ENCODE results near the gene TNFRSF1A.

Gene TNFRSF1A

DNA sequence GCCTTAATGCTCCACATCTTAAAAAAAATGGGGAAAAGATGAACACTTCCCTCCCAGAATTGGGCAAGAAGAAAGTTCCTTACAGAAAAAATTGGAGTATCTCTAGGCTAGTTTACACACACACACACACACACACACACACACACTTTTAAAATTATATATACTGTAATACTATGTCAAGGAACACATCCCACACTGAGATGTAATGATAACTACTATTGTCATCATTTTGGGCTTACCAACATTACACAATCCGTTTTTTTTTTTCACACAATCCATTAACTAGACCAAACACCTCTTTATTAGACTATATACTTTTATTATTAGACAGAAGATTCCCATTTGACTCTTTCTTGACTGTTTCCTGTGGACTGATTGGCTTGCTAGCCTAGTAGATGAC is 44.6 kb upstream of the TNFRSF1A start:
- 83% methylated on average over 1 of the region's 1 CpG for WGBS (ENCODE audit: extremely low coverage, insufficient coverage, insufficient read length)

DNA sequence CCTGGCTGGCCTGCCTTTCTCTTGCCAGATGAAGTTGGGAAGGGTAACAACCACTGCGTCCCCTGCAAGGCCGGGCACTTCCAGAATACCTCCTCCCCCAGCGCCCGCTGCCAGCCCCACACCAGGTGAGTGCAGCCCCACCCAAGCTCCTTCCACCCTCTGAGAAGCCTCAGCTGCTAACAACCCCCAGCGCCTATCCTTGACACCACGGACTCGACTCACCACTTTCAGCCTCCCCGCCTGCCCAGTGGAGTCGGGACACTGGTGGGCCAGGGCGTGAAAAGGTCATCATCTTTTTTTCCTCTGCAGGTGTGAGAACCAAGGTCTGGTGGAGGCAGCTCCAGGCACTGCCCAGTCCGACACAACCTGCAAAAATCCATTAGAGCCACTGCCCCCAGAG is 44.2 kb upstream of the TNFRSF1A start:
- no peak overlapping the region for H4K12ac ChIP-seq (ENCODE audit: low read depth, low read length)
- WGBS (ENCODE audit: extremely low coverage, insufficient coverage, insufficient read length), result no CpG with 5 or more reads among the region's 11 CpGs
- peaks cover 11% of the 10 kb centered on the region for H3K79me2 ChIP-seq (ENCODE audit: control insufficient read depth, insufficient read depth, low read length, poor library complexity)
- H2BK12ac ChIP-seq (ENCODE audit: low read length), result no peak overlapping the region
- H3K4me2 ChIP-seq (ENCODE audit: low read length), result no peak overlapping the region
- no peak overlapping the region for H4K91ac ChIP-seq (ENCODE audit: low read depth, low read length)
- no peak overlapping the region for H2AK5ac ChIP-seq (ENCODE audit: low read length)
- no peak overlapping the region for H3K18ac ChIP-seq (ENCODE audit: low read length)
- no peak overlapping the region for H2AFZ ChIP-seq (ENCODE audit: insufficient read depth, low read length, poor library complexity)
- H3K4me3 ChIP-seq (ENCODE audit: low read depth, low read length), result no peak overlapping the region
- peaks cover 18 to 20% of the 10 kb centered on the region in 2 experiments for H3K4me1 ChIP-seq (ENCODE audit: control insufficient read depth in 1 of 2, insufficient read depth in 2 of 2, low read length in 2 of 2)
- H3K36me3 ChIP-seq (ENCODE audit: control insufficient read depth in 1 of 2, insufficient read depth in 2 of 2, low read length in 2 of 2), result peaks cover 19 to 22% of the 10 kb centered on the region in 2 experiments
- H3K14ac ChIP-seq (ENCODE audit: low read length), result no peak overlapping the region
- no peak overlapping the region for H4K8ac ChIP-seq (ENCODE audit: low read depth, low read length)
- no peak overlapping the region for H3K4ac ChIP-seq (ENCODE audit: low read depth, low read length)
- H3K27me3 ChIP-seq (ENCODE audit: insufficient read depth, low read length), result no peaks in the 10 kb centered on the region
- no peak overlapping the region for H3K27ac ChIP-seq (ENCODE audit: low read depth, low read length)
- DNase-seq, result no peak
- H2BK5ac ChIP-seq (ENCODE audit: low read depth, low read length, poor library complexity), result no peak overlapping the region
- H3K79me1 ChIP-seq (ENCODE audit: low read length), result peaks cover 17% of the 10 kb centered on the region
- peaks cover 3% of the 10 kb centered on the region for H3K9me3 ChIP-seq (ENCODE audit: insufficient read depth, low read depth, low read length)
- no peak overlapping the region for H2BK120ac ChIP-seq (ENCODE audit: insufficient read depth, low read length, poor library complexity)
- no peak overlapping the region for H3K9ac ChIP-seq (ENCODE audit: low read length)
- no peak overlapping the region for H3K23ac ChIP-seq (ENCODE audit: low read length)

More for the DNA sequence above, 44.6 kb upstream of the TNFRSF1A start:
- Histone ChIP-seq H3K79me1 (ENCODE audit: low read length) (peaks cover 17% of the 10 kb centered on the region), H3K4me1 (ENCODE audit: control insufficient read depth in 1 of 2, insufficient read depth in 2 of 2, low read length in 2 of 2) (peaks cover 18 to 20% of the 10 kb centered on the region in 2 experiments), H3K36me3 (ENCODE audit: control insufficient read depth in 1 of 2, insufficient read depth in 2 of 2, low read length in 2 of 2) (peaks cover 21 to 24% of the 10 kb centered on the region in 2 experiments), H3K18ac (ENCODE audit: low read length) (no peak overlapping the region), H3K27ac (ENCODE audit: low read depth, low read length) (no peak overlapping the region), H3K4ac (ENCODE audit: low read depth, low read length) (no peak overlapping the region), H3K23ac (ENCODE audit: low read length) (no peak overlapping the region), H4K91ac (ENCODE audit: low read depth, low read length) (no peak overlapping the region), H2BK120ac (ENCODE audit: insufficient read depth, low read length, poor library complexity) (no peak overlapping the region), H4K12ac (ENCODE audit: low read depth, low read length) (no peak overlapping the region), H3K4me3 (ENCODE audit: low read depth, low read length) (no peak overlapping the region), H3K79me2 (ENCODE audit: control insufficient read depth, insufficient read depth, low read length, poor library complexity) (peaks cover 11% of the 10 kb centered on the region), H4K8ac (ENCODE audit: low read depth, low read length) (no peak overlapping the region), H2AFZ (ENCODE audit: insufficient read depth, low read length, poor library complexity) (no peak overlapping the region), H2BK5ac (ENCODE audit: low read depth, low read length, poor library complexity) (no peak overlapping the region), H3K14ac (ENCODE audit: low read length) (no peak overlapping the region), H3K4me2 (ENCODE audit: low read length) (no peak overlapping the region), H3K27me3 (ENCODE audit: insufficient read depth, low read length) (no peaks in the 10 kb centered on the region), H3K9me3 (ENCODE audit: insufficient read depth, low read depth, low read length) (peaks cover 3% of the 10 kb centered on the region), H3K9ac (ENCODE audit: low read length) (no peak overlapping the region), H2AK5ac (ENCODE audit: low read length) (no peak overlapping the region), H2BK12ac (ENCODE audit: low read length) (no peak overlapping the region)
- no peak for DNase-seq

DNA sequence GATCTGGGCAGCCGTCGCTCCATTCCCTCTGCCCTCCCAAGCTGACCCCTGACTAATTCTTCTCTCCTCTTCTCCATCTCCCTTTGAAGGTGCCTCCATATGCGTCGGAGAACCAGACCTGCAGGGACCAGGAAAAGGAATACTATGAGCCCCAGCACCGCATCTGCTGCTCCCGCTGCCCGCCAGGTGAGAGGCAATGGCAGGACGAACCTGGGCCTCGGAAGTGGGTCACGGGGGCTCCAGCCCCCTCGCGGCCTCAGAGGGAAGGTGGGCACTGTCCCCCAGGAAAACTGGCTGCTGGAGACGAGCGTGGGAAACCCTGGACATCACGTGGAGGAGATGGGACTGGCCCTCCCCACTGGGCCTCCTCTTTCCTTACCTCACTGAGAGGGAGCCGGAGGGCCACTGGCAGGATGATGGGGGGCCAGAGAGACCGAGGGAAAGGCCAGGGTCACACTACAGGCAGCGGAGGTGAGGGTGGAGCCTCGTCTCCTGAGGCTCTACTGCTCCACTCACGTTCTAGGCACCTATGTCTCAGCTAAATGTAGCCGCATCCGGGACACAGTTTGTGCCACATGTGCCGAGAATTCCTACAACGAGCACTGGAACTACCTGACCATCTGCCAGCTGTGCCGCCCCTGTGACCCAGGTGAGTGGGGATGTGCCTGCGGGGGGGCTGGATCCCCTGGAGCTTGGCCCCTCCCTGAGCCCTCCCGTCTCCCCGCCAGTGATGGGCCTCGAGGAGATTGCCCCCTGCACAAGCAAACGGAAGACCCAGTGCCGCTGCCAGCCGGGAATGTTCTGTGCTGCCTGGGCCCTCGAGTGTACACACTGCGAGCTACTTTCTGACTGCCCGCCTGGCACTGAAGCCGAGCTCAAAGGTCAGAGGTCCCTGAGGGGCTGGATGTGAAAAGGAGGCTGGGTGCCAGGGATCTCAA is 42.9 kb upstream of the TNFRSF1A start:
- H3K27me3 ChIP-seq (ENCODE audit: insufficient read depth, low read length), result no peaks in the 10 kb centered on the region
- H2BK120ac ChIP-seq (ENCODE audit: insufficient read depth, low read length, poor library complexity), result peak overlapping the region; percentile 93
- no peak overlapping the region for H3K9ac ChIP-seq (ENCODE audit: low read length)
- peak overlapping the region; percentile 85 for H3K14ac ChIP-seq (ENCODE audit: low read length)
- peak overlapping the region; percentile 97 for H2AFZ ChIP-seq (ENCODE audit: insufficient read depth, low read length, poor library complexity)
- H3K36me3 ChIP-seq (ENCODE audit: control insufficient read depth in 1 of 2, insufficient read depth in 2 of 2, low read length in 2 of 2), result peaks cover 12% of the 10 kb centered on the region in 2 experiments
- peak overlapping the region; percentile 46 for H3K4ac ChIP-seq (ENCODE audit: low read depth, low read length)
- peak overlapping the region; percentile 95 for H4K91ac ChIP-seq (ENCODE audit: low read depth, low read length)
- no CpG with 5 or more reads among the region's 36 CpGs for WGBS (ENCODE audit: extremely low coverage, insufficient coverage, insufficient read length)
- H2AK5ac ChIP-seq (ENCODE audit: low read length), result peak overlapping the region; percentile 69
- H3K18ac ChIP-seq (ENCODE audit: low read length), result peak overlapping the region; percentile 82
- no peak for DNase-seq
- peaks cover 18 to 20% of the 10 kb centered on the region in 2 experiments for H3K4me1 ChIP-seq (ENCODE audit: control insufficient read depth in 1 of 2, insufficient read depth in 2 of 2, low read length in 2 of 2)
- peaks cover 17% of the 10 kb centered on the region for H3K79me1 ChIP-seq (ENCODE audit: low read length)
- peaks cover 11% of the 10 kb centered on the region for H3K79me2 ChIP-seq (ENCODE audit: control insufficient read depth, insufficient read depth, low read length, poor library complexity)
- H3K9me3 ChIP-seq (ENCODE audit: insufficient read depth, low read depth, low read length), result no peaks in the 10 kb centered on the region
- H3K4me2 ChIP-seq (ENCODE audit: low read length), result peak overlapping the region; percentile 59
- peak overlapping the region; percentile 64 for H3K27ac ChIP-seq (ENCODE audit: low read depth, low read length)
- no peak overlapping the region for H3K4me3 ChIP-seq (ENCODE audit: low read depth, low read length)
- H4K12ac ChIP-seq (ENCODE audit: low read depth, low read length), result peak overlapping the region; percentile 92
- no peak overlapping the region for H3K23ac ChIP-seq (ENCODE audit: low read length)
- peak overlapping the region; percentile 37 for H2BK5ac ChIP-seq (ENCODE audit: low read depth, low read length, poor library complexity)
- H2BK12ac ChIP-seq (ENCODE audit: low read length), result peak overlapping the region; percentile 74
- peak overlapping the region; percentile 93 for H4K8ac ChIP-seq (ENCODE audit: low read depth, low read length)

DNA sequence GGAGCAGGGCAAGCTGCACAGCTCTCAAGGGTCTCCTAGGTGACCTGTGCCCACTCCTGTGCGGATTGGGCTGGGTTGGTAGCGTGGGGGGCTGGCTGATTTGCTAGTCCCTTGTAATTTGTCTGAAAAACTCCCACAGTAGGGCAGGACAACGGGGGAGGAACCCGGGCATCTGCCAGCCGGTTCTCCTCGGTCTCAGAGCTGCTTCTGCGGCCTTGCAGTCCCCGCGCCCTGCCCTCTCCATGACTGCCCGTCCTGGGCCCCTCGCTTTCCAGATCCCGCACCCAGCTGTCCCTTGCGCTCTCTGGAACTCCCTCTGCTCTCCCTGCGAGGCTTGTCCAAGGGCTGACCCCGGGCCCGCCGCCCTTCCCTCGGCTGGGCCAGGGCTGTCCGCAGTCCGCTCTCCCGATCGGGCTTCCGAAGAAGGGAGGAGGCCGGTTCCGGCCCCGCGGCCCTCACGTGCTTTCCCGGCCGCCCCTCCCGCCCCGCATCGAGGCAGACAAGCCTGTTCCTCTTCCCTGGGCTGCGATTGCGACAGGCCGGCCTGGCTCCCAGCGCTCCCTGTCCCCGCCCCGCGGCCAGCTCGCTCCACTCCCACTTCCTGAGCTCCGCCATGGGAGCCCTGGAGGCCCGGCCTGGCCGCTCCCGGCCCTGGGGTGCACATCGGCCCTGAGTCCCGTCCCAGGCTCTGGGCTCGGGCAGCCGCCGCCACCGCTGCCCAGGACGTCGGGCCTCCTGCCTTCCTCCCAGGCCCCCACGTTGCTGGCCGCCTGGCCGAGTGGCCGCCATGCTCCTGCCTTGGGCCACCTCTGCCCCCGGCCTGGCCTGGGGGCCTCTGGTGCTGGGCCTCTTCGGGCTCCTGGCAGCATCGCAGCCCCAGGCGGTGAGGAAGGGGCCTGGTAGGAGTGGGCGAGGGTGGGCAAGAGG is 42.0 kb upstream of the TNFRSF1A start, which contains the start of gene LTBR:
Gene LTBR (plus strand): TSS at position 591 of the 927 bp plus-strand sequence. CDS start 197 bp downstream, at position 788.
- no peak within 1 kb of the TSS for H3K9ac ChIP-seq (ENCODE audit: low read length)

More for the DNA sequence above, 42.0 kb upstream of the TNFRSF1A start, which contains the start of gene LTBR:
- peaks cover 18 to 20% of the 10 kb centered on the region in 2 experiments for H3K4me1 ChIP-seq (ENCODE audit: control insufficient read depth in 1 of 2, insufficient read depth in 2 of 2, low read length in 2 of 2)
- no peak within 1 kb of the TSS for H3K23ac ChIP-seq (ENCODE audit: low read length)
- no peaks in the 10 kb centered on the region for H3K9me3 ChIP-seq (ENCODE audit: insufficient read depth, low read depth, low read length)
- peak within 1 kb of the TSS; percentile 83 for H2AK5ac ChIP-seq (ENCODE audit: low read length)
- H4K8ac ChIP-seq (ENCODE audit: low read depth, low read length), result peak within 1 kb of the TSS; percentile 97
- WGBS (ENCODE audit: extremely low coverage, insufficient coverage, insufficient read length), result no CpG with 5 or more reads among the region's 62 CpGs
- H4K12ac ChIP-seq (ENCODE audit: low read depth, low read length), result peak within 1 kb of the TSS; percentile 98
- peak within 1 kb of the TSS; percentile 86 for H2BK12ac ChIP-seq (ENCODE audit: low read length)
- H2BK5ac ChIP-seq (ENCODE audit: low read depth, low read length, poor library complexity), result peak within 1 kb of the TSS; percentile 70
- H3K79me2 ChIP-seq (ENCODE audit: control insufficient read depth, insufficient read depth, low read length, poor library complexity), result peaks cover 11% of the 10 kb centered on the region
- H4K91ac ChIP-seq (ENCODE audit: low read depth, low read length), result peak within 1 kb of the TSS; percentile 95
- peaks cover 17% of the 10 kb centered on the region for H3K79me1 ChIP-seq (ENCODE audit: low read length)
- H2BK120ac ChIP-seq (ENCODE audit: insufficient read depth, low read length, poor library complexity), result peak within 1 kb of the TSS; percentile 96
- peak; percentile 96 to 97 for DNase-seq
- peak within 1 kb of the TSS; percentile 59 for H3K4me2 ChIP-seq (ENCODE audit: low read length)
- H3K4me3 ChIP-seq (ENCODE audit: low read depth, low read length), result peak within 1 kb of the TSS; percentile 62
- H3K4ac ChIP-seq (ENCODE audit: low read depth, low read length), result peak within 1 kb of the TSS; percentile 84
- H3K27ac ChIP-seq (ENCODE audit: low read depth, low read length), result peak within 1 kb of the TSS; percentile 64
- H3K18ac ChIP-seq (ENCODE audit: low read length), result peak within 1 kb of the TSS; percentile 96
- H3K27me3 ChIP-seq (ENCODE audit: insufficient read depth, low read length), result no peaks in the 10 kb centered on the region
- peak within 1 kb of the TSS; percentile 96 for H3K14ac ChIP-seq (ENCODE audit: low read length)
- peak within 1 kb of the TSS; percentile 97 for H2AFZ ChIP-seq (ENCODE audit: insufficient read depth, low read length, poor library complexity)
- peaks cover 7 to 11% of the 10 kb centered on the region in 2 experiments for H3K36me3 ChIP-seq (ENCODE audit: control insufficient read depth in 1 of 2, insufficient read depth in 2 of 2, low read length in 2 of 2)
